PC-3 (cell line): ENCODE results near the gene AUTS2. TPM values are rescaled to one million over a fixed set of nuclear protein-coding genes. Genes with fewer than 3 reads are reported as not detected.

Experiments
- ATAC-seq: fragments of 200-7000 bp; cut with Tn5 transposase; 2 replicates; pipeline ENCODE4 v1.9.1; 2020; ENCODE audit warnings: mild to moderate bottlenecking, moderate library complexity
- BruUV-seq: library from RNA; stranded (reverse); fragments of 400-500 nt; replicated peaks from 2 replicates; lab custom pipeline; 2021; lab: Mats Ljungman, UMichigan
- CTCF ChIA-PET: fragments of 300-600 bp; sonication (Branson Sonifier 250); formaldehyde crosslinking; loops from one replicate; lab custom pipeline; 2022; ENCODE audit warnings: antibody characterized with exemption; lab: Charles Lee
- POLR2A ChIA-PET: fragments of 300-600 bp; sonication (Branson Sonifier 250); formaldehyde crosslinking; loops from one replicate; lab custom pipeline; 2022; ENCODE audit warnings: antibody characterized with exemption; ENCODE audit not compliant: unreplicated experiment; lab: Charles Lee
- DNase-seq: peaks from one replicate; pipeline ENCODE4 v3.0.0-alpha.2; 2015
- H2AFZ ChIP-seq: fragments of 300-600 bp; sonication (generic); 2 replicates; pipeline ENCODE4 v1.6.0; 2016; ENCODE audit warnings: antibody characterized with exemption, low read length
- H3F3A ChIP-seq: fragments of 300-600 bp; sonication (generic); one replicate; pipeline ENCODE4 v1.6.0; 2017; ENCODE audit warnings: antibody characterized with exemption, low read length, control low read depth, mild to moderate bottlenecking; ENCODE audit not compliant: unreplicated experiment
- H3K27ac ChIP-seq: fragments of 300-600 bp; sonication (generic); 2 replicates; pipeline ENCODE4 v1.5.1; 2016; ENCODE audit warnings: mild to moderate bottlenecking, low read length
- H3K27me3 ChIP-seq: fragments of 300-600 bp; sonication (generic); 2 replicates; pipeline ENCODE4 v1.6.1; 2016; ENCODE audit warnings: low read length, mixed read lengths
- H3K36me3 ChIP-seq: fragments of 300-600 bp; sonication (generic); 2 replicates; pipeline ENCODE4 v1.6.1; 2016; ENCODE audit warnings: low read depth, mixed run types, low read length, mixed read lengths
- H3K4me1 ChIP-seq: fragments of 300-600 bp; sonication (generic); 2 replicates; pipeline ENCODE4 v1.5.1; 2016; ENCODE audit warnings: low read length; ENCODE audit not compliant: insufficient read depth
- H3K4me2 ChIP-seq: fragments of 300-600 bp; sonication (generic); 2 replicates; pipeline ENCODE4 v1.6.0; 2016; ENCODE audit warnings: low read length
- H3K4me3 ChIP-seq: fragments of 300-600 bp; sonication (generic); 2 replicates; pipeline ENCODE4 v1.5.1; 2016; ENCODE audit warnings: mild to moderate bottlenecking, low read length, mixed read lengths
- H3K79me2 ChIP-seq: fragments of 300-600 bp; sonication (generic); 2 replicates; pipeline ENCODE4 v1.6.1; 2017; ENCODE audit warnings: low read length, mixed read lengths
- H3K9ac ChIP-seq: fragments of 300-600 bp; sonication (generic); 2 replicates; pipeline ENCODE4 v1.6.0; 2016; ENCODE audit warnings: mild to moderate bottlenecking, low read length
- H3K9me2 ChIP-seq: fragments of 300-600 bp; sonication (generic); replicated peaks from 2 replicates; pipeline ENCODE4 v1.6.1; 2016; ENCODE audit warnings: mixed run types, low read length, mixed read lengths
- H3K9me3 ChIP-seq: fragments of 300-600 bp; sonication (generic); 2 replicates; pipeline ENCODE4 v1.6.1; 2016; ENCODE audit warnings: low read length, mixed read lengths
- H4K20me1 ChIP-seq: fragments of 300-600 bp; sonication (generic); 2 replicates; pipeline ENCODE4 v1.6.1; 2016; ENCODE audit warnings: low read length, mixed read lengths
- EZH2 ChIP-seq: fragments of 300-600 bp; sonication (generic); IDR thresholded peaks from one replicate; pipeline ENCODE4 v1.6.1; 2017; ENCODE audit warnings: antibody characterized with exemption, mild to moderate bottlenecking, low read length; ENCODE audit not compliant: unreplicated experiment
- EZH2phosphoT487 ChIP-seq: fragments of 300-600 bp; sonication (generic); IDR thresholded peaks from 2 replicates; pipeline ENCODE4 v1.6.1; 2018; ENCODE audit warnings: mild to moderate bottlenecking, antibody characterized with exemption, low read length, borderline replicate concordance
- intact Hi-C: fragments of 100-400 bp; cut with micrococcal nuclease; formaldehyde crosslinking; loops from 2 replicates; pipeline ENCODE4 v1.9.0; 2023
- total RNA-seq: library from RNA; depleted of rRNA; stranded (reverse); fragments of >200 nt; gene quantifications from 2 replicates; pipeline ENCODE4 v1.2.3, GENCODE V29; 2014
- TF ChIP-seq, protein P1 (sequence below): fragments of 300-600 bp; sonication (generic); conservative IDR thresholded peaks from 2 replicates; pipeline ENCODE4 v1.5.1; 2017; ENCODE audit warnings: antibody characterized with exemption, low read depth, mild to moderate bottlenecking, low read length

AUTS2 gene
- total RNA-seq, 1 experiment from 2014 or later = not detected

DNA sequence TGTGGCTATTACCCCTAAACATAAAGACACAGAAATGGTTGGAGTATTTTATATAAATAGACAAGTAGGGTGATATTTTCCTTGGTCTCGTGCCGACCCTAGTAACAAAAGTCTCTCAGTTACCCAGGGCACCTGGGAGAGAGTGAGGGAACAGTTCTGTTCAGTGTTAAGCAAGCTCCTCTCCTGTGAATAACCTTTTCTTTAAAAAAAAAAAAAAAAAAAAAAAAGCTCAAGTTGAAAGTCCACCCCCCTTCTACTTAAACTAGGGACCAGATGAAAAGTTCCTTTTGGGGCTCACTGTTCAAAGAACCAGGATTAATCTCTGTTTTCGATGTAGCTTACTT lies 896.7 kb downstream of the AUTS2 start:
- Histone ChIP-seq H3K9ac (no peak overlapping the region), H4K20me1 (no peaks in the 10 kb centered on the region), H3K27ac (no peak overlapping the region), H3K27me3 (no peaks in the 10 kb centered on the region), H3K4me1 (no peaks in the 10 kb centered on the region), H3K4me2 (no peak overlapping the region), H3K4me3 (no peak overlapping the region), H2AFZ (no peak overlapping the region), H3K9me2 (no peaks in the 10 kb centered on the region), H3K36me3 (no peaks in the 10 kb centered on the region), H3F3A (no peaks in the 10 kb centered on the region), H3K9me3 (no peaks in the 10 kb centered on the region), H3K79me2 (no peaks in the 10 kb centered on the region)
- ChIA-PET CTCF (no interaction called here), POLR2A (no interaction called here)
- ATAC-seq = no peak
- TF ChIP-seq EZH2 = no peak
- TF ChIP-seq, protein P1, sequence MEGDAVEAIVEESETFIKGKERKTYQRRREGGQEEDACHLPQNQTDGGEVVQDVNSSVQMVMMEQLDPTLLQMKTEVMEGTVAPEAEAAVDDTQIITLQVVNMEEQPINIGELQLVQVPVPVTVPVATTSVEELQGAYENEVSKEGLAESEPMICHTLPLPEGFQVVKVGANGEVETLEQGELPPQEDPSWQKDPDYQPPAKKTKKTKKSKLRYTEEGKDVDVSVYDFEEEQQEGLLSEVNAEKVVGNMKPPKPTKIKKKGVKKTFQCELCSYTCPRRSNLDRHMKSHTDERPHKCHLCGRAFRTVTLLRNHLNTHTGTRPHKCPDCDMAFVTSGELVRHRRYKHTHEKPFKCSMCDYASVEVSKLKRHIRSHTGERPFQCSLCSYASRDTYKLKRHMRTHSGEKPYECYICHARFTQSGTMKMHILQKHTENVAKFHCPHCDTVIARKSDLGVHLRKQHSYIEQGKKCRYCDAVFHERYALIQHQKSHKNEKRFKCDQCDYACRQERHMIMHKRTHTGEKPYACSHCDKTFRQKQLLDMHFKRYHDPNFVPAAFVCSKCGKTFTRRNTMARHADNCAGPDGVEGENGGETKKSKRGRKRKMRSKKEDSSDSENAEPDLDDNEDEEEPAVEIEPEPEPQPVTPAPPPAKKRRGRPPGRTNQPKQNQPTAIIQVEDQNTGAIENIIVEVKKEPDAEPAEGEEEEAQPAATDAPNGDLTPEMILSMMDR = no peak
- intact Hi-C loops = no loop called here
- DNase-seq = no peak
- no TSS peak for BruUV-seq

- intact Hi-C loops = no loop called here
- no peaks in the 10 kb centered on the region for H4K20me1 ChIP-seq
- CTCF ChIA-PET = no interaction called here
These were observed 899.5 kb downstream of the AUTS2 start for GRCh38 chr7:70497793-70498192.

GRCh38 chr7:70498232-70498992 lies 900.1 kb downstream of the AUTS2 start:
- no TSS peak for BruUV-seq
- Histone ChIP-seq H4K20me1 (no peaks in the 10 kb centered on the region), H3K4me1 (no peaks in the 10 kb centered on the region), H3K9me3 (no peaks in the 10 kb centered on the region), H3K79me2 (no peaks in the 10 kb centered on the region), H3K4me2 (no peak overlapping the region), H2AFZ (no peak overlapping the region), H3K9ac (no peak overlapping the region), H3K36me3 (no peaks in the 10 kb centered on the region), H3K9me2 (no peaks in the 10 kb centered on the region), H3K4me3 (no peak overlapping the region), H3F3A (no peaks in the 10 kb centered on the region), H3K27ac (no peak overlapping the region), H3K27me3 (no peaks in the 10 kb centered on the region)
- TF ChIP-seq EZH2phosphoT487 = no peak
- TF ChIP-seq EZH2 = no peak
- TF ChIP-seq, protein P1 = no peak
- POLR2A ChIA-PET = no interaction called here
- DNase-seq (no peak), ATAC-seq (no peak)
- CTCF ChIA-PET = no interaction called here
- intact Hi-C loops = no loop called here

More at GRCh38 chr7:70497793-70498192, 899.5 kb downstream of the AUTS2 start:
- DNase-seq (no peak), ATAC-seq (no peak)
- H3F3A ChIP-seq = no peaks in the 10 kb centered on the region
- no peaks in the 10 kb centered on the region for H3K9me2 ChIP-seq
- no peak overlapping the region for H3K9ac ChIP-seq
- BruUV-seq = no TSS peak
- no peak overlapping the region for H2AFZ ChIP-seq
- TF ChIP-seq, protein P1 = no peak
- TF ChIP-seq EZH2 (no peak), EZH2phosphoT487 (no peak)
- no peak overlapping the region for H3K4me2 ChIP-seq
- H3K27ac ChIP-seq = no peak overlapping the region
- no peaks in the 10 kb centered on the region for H3K27me3 ChIP-seq
- no peaks in the 10 kb centered on the region for H3K79me2 ChIP-seq
- POLR2A ChIA-PET = no interaction called here
- no peaks in the 10 kb centered on the region for H3K36me3 ChIP-seq
- H3K4me3 ChIP-seq = no peak overlapping the region
- no peaks in the 10 kb centered on the region for H3K9me3 ChIP-seq
- no peaks in the 10 kb centered on the region for H3K4me1 ChIP-seq
